Neuronal stem cell (in vitro differentiated cells): ENCODE results near the gene ALPL.

Experiments used
- DNase-seq: peaks from one replicate; pipeline ENCODE4 v3.0.0-alpha.2; 2013; ENCODE audit warnings: low spot score
- H2AFZ ChIP-seq: one replicate; pipeline ENCODE4 v1.6.1; 2013; ENCODE audit warnings: mild to moderate bottlenecking, low read length, inconsistent platforms
- H2AK5ac ChIP-seq: 2 replicates; pipeline ENCODE4 v1.6.1; 2013; ENCODE audit warnings: low read depth, mild to moderate bottlenecking, inconsistent platforms, low read length, moderate library complexity, mixed read lengths
- H2BK120ac ChIP-seq: 2 replicates; pipeline ENCODE4 v1.6.1; 2013; ENCODE audit warnings: low read depth, mild to moderate bottlenecking, inconsistent platforms, low read length, moderate library complexity, mixed read lengths
- H2BK12ac ChIP-seq: one replicate; pipeline ENCODE4 v1.6.1; 2013; ENCODE audit warnings: low read length, inconsistent platforms
- H2BK15ac ChIP-seq: 2 replicates; pipeline ENCODE4 v1.6.1; 2013; ENCODE audit warnings: mild to moderate bottlenecking, low read length, inconsistent platforms, mixed read lengths
- H2BK5ac ChIP-seq: one replicate; pipeline ENCODE4 v1.6.1; 2013; ENCODE audit warnings: inconsistent platforms, mild to moderate bottlenecking, low read length, moderate library complexity
- H3K14ac ChIP-seq: one replicate; pipeline ENCODE4 v1.6.1; 2013; ENCODE audit warnings: low read length, inconsistent platforms
- H3K18ac ChIP-seq: 2 replicates; pipeline ENCODE4 v1.6.1; 2013; ENCODE audit warnings: low read length, inconsistent platforms
- H3K23ac ChIP-seq: 2 replicates; pipeline ENCODE4 v1.6.1; 2013; ENCODE audit warnings: low read depth, mild to moderate bottlenecking, mixed read lengths, low read length, inconsistent platforms; ENCODE audit not compliant: poor library complexity
- H3K27ac ChIP-seq: replicated peaks from 3 replicates; pipeline ENCODE4 v1.5.1; 2013; ENCODE audit warnings: low read length, inconsistent platforms
- H3K27me3 ChIP-seq, 3 experiments: 2 replicates each; pipeline ENCODE4 v1.6.1; 2013; ENCODE audit warnings: low read length in 3 of 3, mild to moderate bottlenecking in 2 of 3, inconsistent platforms in 1 of 3, low read depth in 1 of 3, mixed read lengths in 1 of 3, moderate library complexity in 1 of 3; ENCODE audit not compliant: control insufficient read depth in 3 of 3, insufficient read depth in 3 of 3
- H3K36me3 ChIP-seq, 2 donors: replicated peaks in 1 of 2; 2 replicates each; pipeline ENCODE4 v1.6.1; 2013; ENCODE audit warnings: low read length in 2 of 2; ENCODE audit not compliant: control insufficient read depth in 2 of 2, insufficient read depth in 2 of 2
- H3K4ac ChIP-seq: 2 replicates; pipeline ENCODE4 v1.6.1; 2013; ENCODE audit warnings: inconsistent platforms, mild to moderate bottlenecking, low read length, moderate library complexity
- H3K4me1 ChIP-seq, 2 donors: 1 replicate in 1 of 2; 2 replicates in 1 of 2; pipeline ENCODE4 v1.6.1; 2013; ENCODE audit warnings: low read length in 2 of 2, low read depth in 1 of 2; ENCODE audit not compliant: control insufficient read depth in 2 of 2, insufficient read depth in 1 of 2
- H3K4me2 ChIP-seq: one replicate; pipeline ENCODE4 v1.6.1; 2013; ENCODE audit warnings: mild to moderate bottlenecking, low read length, inconsistent platforms; ENCODE audit not compliant: insufficient read depth, poor library complexity, severe bottlenecking
- H3K4me3 ChIP-seq, 2 donors: 2 replicates each; pipeline ENCODE4 v1.5.1; 2013; ENCODE audit warnings: low read length in 2 of 2, mild to moderate bottlenecking in 2 of 2, inconsistent platforms in 1 of 2, moderate library complexity in 1 of 2
- H3K79me1 ChIP-seq: one replicate; pipeline ENCODE4 v1.6.1; 2013; ENCODE audit warnings: low read depth, mild to moderate bottlenecking, inconsistent platforms, low read length, moderate library complexity
- H3K9ac ChIP-seq: one replicate; pipeline ENCODE4 v1.6.1; 2013; ENCODE audit warnings: mild to moderate bottlenecking, low read depth, low read length, inconsistent platforms; ENCODE audit not compliant: poor library complexity
- H3K9me3 ChIP-seq, 2 donors: replicated peaks in 1 of 2; 2 replicates each; pipeline versions ENCODE3 to v1.6.1; 2013; ENCODE audit warnings: low read length in 2 of 2, mild to moderate bottlenecking in 2 of 2, inconsistent platforms in 1 of 2, low read depth in 1 of 2, mixed read lengths in 1 of 2, moderate library complexity in 1 of 2; ENCODE audit not compliant: control insufficient read depth in 2 of 2, insufficient read depth in 1 of 2
- H4K8ac ChIP-seq: one replicate; pipeline ENCODE4 v1.6.1; 2013; ENCODE audit warnings: low read depth, mild to moderate bottlenecking, inconsistent platforms, low read length, moderate library complexity
- H4K91ac ChIP-seq: one replicate; pipeline ENCODE4 v1.6.1; 2013; ENCODE audit warnings: low read length, low read depth, mild to moderate bottlenecking, inconsistent platforms; ENCODE audit not compliant: poor library complexity
- WGBS, 2 donors: extraction: QIAGEN DNeasy Blood & Tissue Kit; methylation state at CpG; one replicate each; pipeline ENCODE4 v1.1.7; 2013; ENCODE audit warnings: missing lambda C conversion rate in 2 of 2, mixed read lengths in 1 of 2; ENCODE audit not compliant: insufficient read length in 2 of 2, insufficient replicate concordance in 1 of 2; ENCODE audit errors: extremely low coverage in 2 of 2; 5-methylcytosine and 5-hydroxymethylcytosine counted together

The ALPL gene

DNA sequence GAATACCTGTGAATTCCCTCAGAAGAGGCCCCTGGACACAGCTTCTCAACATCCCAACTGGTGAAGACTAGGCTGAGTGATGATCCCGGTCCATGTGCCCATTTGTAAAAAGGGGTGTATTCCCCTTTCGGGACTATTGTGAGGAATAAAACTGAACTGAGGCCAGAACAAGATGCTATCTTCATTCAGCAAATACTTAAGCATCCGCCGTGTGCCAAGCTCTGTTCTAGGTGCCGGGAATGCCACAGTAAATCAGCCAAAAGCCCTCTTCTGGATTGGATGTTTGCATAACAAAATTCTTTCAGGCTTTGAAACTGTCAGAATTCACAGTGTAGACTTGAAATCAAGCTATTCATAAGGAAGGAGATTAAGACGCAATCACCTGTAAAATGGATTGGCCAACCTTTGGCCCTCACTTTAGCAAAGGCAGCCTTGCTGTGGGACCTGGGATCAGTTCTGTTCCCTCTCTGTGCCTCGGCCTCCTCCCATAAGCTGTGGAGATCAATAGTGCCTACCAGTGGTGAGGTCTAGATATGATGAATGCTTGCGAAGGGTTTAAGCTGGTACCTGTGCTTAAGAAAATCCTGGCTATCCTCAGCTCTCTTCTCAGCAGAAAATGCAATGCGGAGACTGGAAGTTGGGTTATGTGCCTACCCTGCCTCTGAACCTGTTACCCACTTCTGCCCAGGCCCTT is 1.8 kb downstream of the ALPL start:
- Histone ChIP-seq H2BK120ac (no peak overlapping the region), H3K18ac (peak overlapping the region; percentile 90), H3K4me2 (peak overlapping the region; percentile 95), H4K8ac (no peak overlapping the region), H3K27ac (peak overlapping the region; percentile 56), H2BK15ac (peak overlapping the region; percentile 32), H3K9me3 (no peaks in the 10 kb centered on the region), H3K14ac (no peak overlapping the region), H3K4me3 (no peak overlapping the region), H4K91ac (no peak overlapping the region), H3K23ac (peak overlapping the region; percentile 1), H2BK5ac (no peak overlapping the region), H3K27me3 (peaks cover 0 to 24% (median 4%) of the 10 kb centered on the region in 3 experiments), H3K9ac (no peak overlapping the region), H3K36me3 (peaks cover 0 to 3% of the 10 kb centered on the region in 2 donors), H2BK12ac (peak overlapping the region; percentile 8), H3K79me1 (peaks cover 12% of the 10 kb centered on the region), H2AFZ (no peak overlapping the region), H3K4ac (no peak overlapping the region), H3K4me1 (peaks cover 13 to 22% of the 10 kb centered on the region in 2 donors), H2AK5ac (peak overlapping the region; percentile 12)
- WGBS, 2 donors = no CpG with 5 or more reads among the region's 9 CpGs
- no peak for DNase-seq

- no peaks in the 10 kb centered on the region for H3K9me3 ChIP-seq
- peak overlapping the region; percentile 1 for H3K23ac ChIP-seq
- H3K14ac ChIP-seq = no peak overlapping the region
- H2AFZ ChIP-seq = no peak overlapping the region
- peak overlapping the region; percentile 22 for H3K18ac ChIP-seq
- H3K36me3 ChIP-seq = peaks cover 0 to 5% of the 10 kb centered on the region in 2 donors
- H4K8ac ChIP-seq = no peak overlapping the region
- H3K4me3 ChIP-seq = no peak overlapping the region
- WGBS, 2 donors = no CpG with 5 or more reads among the region's 11 CpGs
- no peak overlapping the region for H2AK5ac ChIP-seq
- H2BK12ac ChIP-seq = peak overlapping the region; percentile 8
- H3K27me3 ChIP-seq = peaks cover 0 to 22% (median 4%) of the 10 kb centered on the region in 3 experiments
- no peak for DNase-seq
- peaks cover 12% of the 10 kb centered on the region for H3K79me1 ChIP-seq
- no peak overlapping the region for H3K4ac ChIP-seq
- H3K27ac ChIP-seq = no peak overlapping the region
- no peak overlapping the region for H2BK5ac ChIP-seq
- no peak overlapping the region for H2BK15ac ChIP-seq
- H2BK120ac ChIP-seq = no peak overlapping the region
- H3K4me2 ChIP-seq = no peak overlapping the region
- H3K4me1 ChIP-seq = peaks cover 13 to 22% of the 10 kb centered on the region in 2 donors
- H3K9ac ChIP-seq = no peak overlapping the region
- H4K91ac ChIP-seq = no peak overlapping the region
These were observed 2.6 kb downstream of the ALPL start for GRCh38 chr1:21511579-21512522.

- Histone ChIP-seq H4K8ac (no peak overlapping the region), H2BK15ac (no peak overlapping the region), H3K4me3 (no peak overlapping the region), H4K91ac (no peak overlapping the region), H3K23ac (peak overlapping the region; percentile 32), H3K9me3 (no peaks in the 10 kb centered on the region), H3K4ac (no peak overlapping the region), H3K36me3 (peaks cover 0 to 5% of the 10 kb centered on the region in 2 donors), H2AFZ (no peak overlapping the region), H3K14ac (no peak overlapping the region), H2AK5ac (no peak overlapping the region), H3K9ac (no peak overlapping the region), H2BK5ac (peak overlapping the region; percentile 49), H3K79me1 (peaks cover 17% of the 10 kb centered on the region), H3K4me2 (no peak overlapping the region), H3K27ac (no peak overlapping the region), H3K18ac (peak overlapping the region; percentile 15), H2BK120ac (no peak overlapping the region), H2BK12ac (no peak overlapping the region), H3K27me3 (peaks cover 0 to 3% (median 0%) of the 10 kb centered on the region in 3 experiments), H3K4me1 (peaks cover 18 to 24% of the 10 kb centered on the region in 2 donors)
- no peak for DNase-seq
- WGBS, 2 donors = no CpG with 5 or more reads among the region's 5 CpGs
These were observed 5.0 kb downstream of the ALPL start for GRCh38 chr1:21514245-21514644.

DNA sequence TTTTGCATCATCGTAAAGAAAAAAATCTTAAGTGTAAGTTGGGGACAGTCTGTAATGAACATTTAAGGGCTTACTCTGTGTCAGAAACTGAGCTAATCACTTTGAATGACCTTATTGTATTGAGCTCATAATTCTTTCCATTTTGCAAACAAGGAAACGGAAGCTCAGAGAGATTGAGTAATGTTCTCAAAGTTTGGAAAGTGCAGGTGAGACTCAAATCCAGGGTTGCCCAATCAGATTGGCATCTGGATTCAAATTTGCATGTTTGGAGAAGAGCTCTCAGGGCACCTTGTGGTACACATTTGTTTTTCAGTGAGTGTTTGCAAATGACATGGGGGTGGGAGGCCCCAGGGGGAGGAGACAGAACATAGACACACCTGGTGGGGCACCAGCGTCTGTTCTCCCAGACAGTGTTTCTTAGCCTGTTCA is 8.0 kb downstream of the ALPL start:
- H2AFZ ChIP-seq = no peak overlapping the region
- peaks cover 13% of the 10 kb centered on the region for H3K79me1 ChIP-seq
- peaks cover 4 to 12% of the 10 kb centered on the region in 2 donors for H3K4me1 ChIP-seq
- H3K27ac ChIP-seq = no peak overlapping the region
- no peak overlapping the region for H2BK15ac ChIP-seq
- H3K4me3 ChIP-seq = no peak overlapping the region
- no peak overlapping the region for H2AK5ac ChIP-seq
- no peak overlapping the region for H2BK5ac ChIP-seq
- H3K27me3 ChIP-seq = no peaks in the 10 kb centered on the region
- no peak overlapping the region for H3K23ac ChIP-seq
- no peaks in the 10 kb centered on the region for H3K9me3 ChIP-seq
- no CpG with 5 or more reads among the region's 3 CpGs for WGBS, 2 donors
- no peak overlapping the region for H3K4me2 ChIP-seq
- no peak for DNase-seq
- peaks cover 0 to 2% of the 10 kb centered on the region in 2 donors for H3K36me3 ChIP-seq
- no peak overlapping the region for H2BK12ac ChIP-seq
- H4K91ac ChIP-seq = no peak overlapping the region
- no peak overlapping the region for H3K14ac ChIP-seq
- H3K18ac ChIP-seq = no peak overlapping the region
- no peak overlapping the region for H4K8ac ChIP-seq
- no peak overlapping the region for H3K9ac ChIP-seq
- H2BK120ac ChIP-seq = no peak overlapping the region
- H3K4ac ChIP-seq = no peak overlapping the region
